Effector memory CD4-positive, alpha-beta T cell (primary cell): ENCODE data around the gene TRIP12.
"Not testable (repeated sequence)": the region's sequence is repeated elsewhere in the genome, so short reads cannot be mapped to it uniquely, and the experiment has no call there.

Experiments
- DNase-seq, 3 donors: peaks; one replicate each; pipeline ENCODE4 v3.0.0-alpha.2; 2020
- H3K27ac ChIP-seq: 2 replicates; pipeline ENCODE4 v1.7.0; 2013; ENCODE audit warnings: mild to moderate bottlenecking, low read length, moderate library complexity; ENCODE audit not compliant: insufficient read depth, poor library complexity, severe bottlenecking
- H3K27me3 ChIP-seq: replicated peaks from 2 replicates; pipeline ENCODE4 v1.7.0; 2013; ENCODE audit warnings: mild to moderate bottlenecking, low read length; ENCODE audit not compliant: insufficient read depth, control insufficient read depth, poor library complexity, severe bottlenecking
- H3K36me3 ChIP-seq: 2 replicates; pipeline ENCODE4 v1.7.0; 2013; ENCODE audit warnings: mild to moderate bottlenecking, low read length, moderate library complexity; ENCODE audit not compliant: control insufficient read depth, insufficient read depth
- H3K4me1 ChIP-seq: 2 replicates; pipeline ENCODE4 v1.7.0; 2013; ENCODE audit warnings: low read length, mild to moderate bottlenecking; ENCODE audit not compliant: control insufficient read depth, insufficient read depth, poor library complexity, severe bottlenecking
- H3K4me3 ChIP-seq: 2 replicates; pipeline ENCODE4 v1.7.0; 2013; ENCODE audit warnings: low read length, low read depth, mild to moderate bottlenecking; ENCODE audit not compliant: insufficient read depth, poor library complexity, severe bottlenecking
- H3K9me3 ChIP-seq: 2 replicates; pipeline ENCODE4 v1.7.0; 2013; ENCODE audit warnings: mild to moderate bottlenecking, low read length, moderate library complexity; ENCODE audit not compliant: control insufficient read depth

TRIP12 gene

GRCh38 chr2:229838729-229839128 is 83.1 kb downstream of the TRIP12 start:
- Histone ChIP-seq H3K27ac (no peak overlapping the region), H3K4me3 (no peak overlapping the region), H3K27me3 (no peaks in the 10 kb centered on the region), H3K36me3 (peaks cover 14% of the 10 kb centered on the region), H3K4me1 (peaks cover 23% of the 10 kb centered on the region), H3K9me3 (no peaks in the 10 kb centered on the region)
- DNase-seq, result no peak

- H3K36me3 ChIP-seq, result peaks cover 12% of the 10 kb centered on the region
- H3K9me3 ChIP-seq, result no peaks in the 10 kb centered on the region
- H3K27ac ChIP-seq, result no peak overlapping the region
- DNase-seq, result no peak
- no peaks in the 10 kb centered on the region for H3K27me3 ChIP-seq
- H3K4me3 ChIP-seq, result no peak overlapping the region
- H3K4me1 ChIP-seq, result peaks cover 34% of the 10 kb centered on the region
These were observed 85.0 kb downstream of the TRIP12 start for GRCh38 chr2:229836847-229837246.

GRCh38 chr2:229835596-229836283 is 86.1 kb downstream of the TRIP12 start:
- no peaks in the 10 kb centered on the region for H3K27me3 ChIP-seq
- peak overlapping the region; percentile 28 for H3K27ac ChIP-seq
- no peaks in the 10 kb centered on the region for H3K9me3 ChIP-seq
- H3K36me3 ChIP-seq, result peaks cover 14% of the 10 kb centered on the region
- no peak overlapping the region for H3K4me3 ChIP-seq
- DNase-seq, result no peak
- H3K4me1 ChIP-seq, result peaks cover 34% of the 10 kb centered on the region

- not testable (repeated sequence) for DNase-seq, H3K4me3 ChIP-seq, H3K27ac ChIP-seq, H3K27me3 ChIP-seq, H3K9me3 ChIP-seq
- Histone ChIP-seq H3K4me1 (peaks cover 34% of the 10 kb centered on the region), H3K36me3 (peaks cover 14% of the 10 kb centered on the region)
These were observed 87.4 kb downstream of the TRIP12 start for GRCh38 chr2:229834368-229834767.

- DNase-seq, result no peak
- Histone ChIP-seq H3K4me1 (peaks cover 34% of the 10 kb centered on the region), H3K27me3 (no peaks in the 10 kb centered on the region), H3K36me3 (peaks cover 29% of the 10 kb centered on the region), H3K9me3 (no peaks in the 10 kb centered on the region), H3K4me3 (no peak overlapping the region), H3K27ac (no peak overlapping the region)
These were observed 89.3 kb downstream of the TRIP12 start for GRCh38 chr2:229832510-229832898.

GRCh38 chr2:229831805-229832509 is 89.9 kb downstream of the TRIP12 start:
- Histone ChIP-seq H3K27me3 (no peaks in the 10 kb centered on the region), H3K27ac (no peak overlapping the region), H3K4me1 (peaks cover 34% of the 10 kb centered on the region), H3K36me3 (peaks cover 31% of the 10 kb centered on the region), H3K4me3 (no peak overlapping the region), H3K9me3 (no peaks in the 10 kb centered on the region)
- DNase-seq, result no peak

- no peak overlapping the region for H3K27ac ChIP-seq
- no peaks in the 10 kb centered on the region for H3K4me1 ChIP-seq
- no peak for DNase-seq
- peaks cover 46% of the 10 kb centered on the region for H3K36me3 ChIP-seq
- no peaks in the 10 kb centered on the region for H3K9me3 ChIP-seq
- no peaks in the 10 kb centered on the region for H3K27me3 ChIP-seq
- no peak overlapping the region for H3K4me3 ChIP-seq
These were observed 96.3 kb downstream of the TRIP12 start for GRCh38 chr2:229825476-229825875.

- H3K27me3 ChIP-seq, result no peaks in the 10 kb centered on the region
- DNase-seq, result no peak
- H3K4me3 ChIP-seq, result no peak overlapping the region
- no peaks in the 10 kb centered on the region for H3K9me3 ChIP-seq
- H3K4me1 ChIP-seq, result no peaks in the 10 kb centered on the region
- no peak overlapping the region for H3K27ac ChIP-seq
- H3K36me3 ChIP-seq, result peaks cover 42% of the 10 kb centered on the region
These were observed 100.5 kb downstream of the TRIP12 start for GRCh38 chr2:229821316-229821715.

- Histone ChIP-seq H3K9me3 (no peaks in the 10 kb centered on the region), H3K27ac (no peak overlapping the region), H3K4me1 (no peaks in the 10 kb centered on the region), H3K4me3 (no peak overlapping the region), H3K36me3 (peaks cover 37% of the 10 kb centered on the region), H3K27me3 (no peaks in the 10 kb centered on the region)
- DNase-seq, result no peak
These were observed 103.6 kb downstream of the TRIP12 start for GRCh38 chr2:229818230-229818629.

GRCh38 chr2:229815858-229816257 is 106.0 kb downstream of the TRIP12 start:
- Histone ChIP-seq H3K9me3 (no peaks in the 10 kb centered on the region), H3K36me3 (peaks cover 41% of the 10 kb centered on the region), H3K27me3 (no peaks in the 10 kb centered on the region), H3K27ac (no peak overlapping the region), H3K4me1 (no peaks in the 10 kb centered on the region), H3K4me3 (no peak overlapping the region)
- DNase-seq, result no peak
